GM23338 (cell line): Measurements from ENCODE around the gene APP.

Experiments
- CREB1 ChIP-seq: fragments of 250-450 bp; sonication (Bioruptor Pico); IDR thresholded peaks from 2 replicates; pipeline ENCODE4 v1.5.0; 2020; ENCODE audit warnings: low read depth, mild to moderate bottlenecking, moderate library complexity
- CTCF ChIP-seq, 2 experiments: fragments of 200-600 bp in 1 of 2; sonication (generic) in 1 of 2; conservative IDR thresholded peaks; 2 replicates each; pipeline versions ENCODE4 v1.5.1 to v1.6.1; 2016 to 2017; ENCODE audit warnings: antibody characterized with exemption in 2 of 2, low read depth in 2 of 2, mild to moderate bottlenecking in 2 of 2, moderate library complexity in 1 of 2
- EZH2 ChIP-seq: fragments of 200-600 bp; sonication (generic); IDR thresholded peaks from one replicate; pipeline ENCODE4 v1.8.0; 2017; ENCODE audit warnings: antibody characterized with exemption, mild to moderate bottlenecking, low read depth; ENCODE audit not compliant: unreplicated experiment
- EZH2phosphoT487 ChIP-seq: fragments of 200-600 bp; sonication (generic); IDR thresholded peaks from one replicate; pipeline ENCODE4 v1.8.1; 2018; ENCODE audit warnings: antibody characterized with exemption; ENCODE audit not compliant: unreplicated experiment
- POLR2AphosphoS5 ChIP-seq: IDR thresholded peaks from 2 replicates; pipeline ENCODE4 v1.6.1; 2016; ENCODE audit warnings: antibody characterized with exemption, low read depth
- TF ChIP-seq, protein P1 (sequence below): IDR thresholded peaks from one replicate; pipeline ENCODE4 v1.6.1; 2018; ENCODE audit warnings: antibody characterized with exemption; ENCODE audit not compliant: unreplicated experiment

- TF ChIP-seq CTCF (conservative IDR thresholded peaks at IDR 0.05; ENCODE audit: low read depth in 2 of 2) (no peak), EZH2phosphoT487 (no peak), POLR2AphosphoS5 (no peak), EZH2 (no peak), CREB1 (CRISPR knock-in tag) (no peak)
- TF ChIP-seq, protein P1, sequence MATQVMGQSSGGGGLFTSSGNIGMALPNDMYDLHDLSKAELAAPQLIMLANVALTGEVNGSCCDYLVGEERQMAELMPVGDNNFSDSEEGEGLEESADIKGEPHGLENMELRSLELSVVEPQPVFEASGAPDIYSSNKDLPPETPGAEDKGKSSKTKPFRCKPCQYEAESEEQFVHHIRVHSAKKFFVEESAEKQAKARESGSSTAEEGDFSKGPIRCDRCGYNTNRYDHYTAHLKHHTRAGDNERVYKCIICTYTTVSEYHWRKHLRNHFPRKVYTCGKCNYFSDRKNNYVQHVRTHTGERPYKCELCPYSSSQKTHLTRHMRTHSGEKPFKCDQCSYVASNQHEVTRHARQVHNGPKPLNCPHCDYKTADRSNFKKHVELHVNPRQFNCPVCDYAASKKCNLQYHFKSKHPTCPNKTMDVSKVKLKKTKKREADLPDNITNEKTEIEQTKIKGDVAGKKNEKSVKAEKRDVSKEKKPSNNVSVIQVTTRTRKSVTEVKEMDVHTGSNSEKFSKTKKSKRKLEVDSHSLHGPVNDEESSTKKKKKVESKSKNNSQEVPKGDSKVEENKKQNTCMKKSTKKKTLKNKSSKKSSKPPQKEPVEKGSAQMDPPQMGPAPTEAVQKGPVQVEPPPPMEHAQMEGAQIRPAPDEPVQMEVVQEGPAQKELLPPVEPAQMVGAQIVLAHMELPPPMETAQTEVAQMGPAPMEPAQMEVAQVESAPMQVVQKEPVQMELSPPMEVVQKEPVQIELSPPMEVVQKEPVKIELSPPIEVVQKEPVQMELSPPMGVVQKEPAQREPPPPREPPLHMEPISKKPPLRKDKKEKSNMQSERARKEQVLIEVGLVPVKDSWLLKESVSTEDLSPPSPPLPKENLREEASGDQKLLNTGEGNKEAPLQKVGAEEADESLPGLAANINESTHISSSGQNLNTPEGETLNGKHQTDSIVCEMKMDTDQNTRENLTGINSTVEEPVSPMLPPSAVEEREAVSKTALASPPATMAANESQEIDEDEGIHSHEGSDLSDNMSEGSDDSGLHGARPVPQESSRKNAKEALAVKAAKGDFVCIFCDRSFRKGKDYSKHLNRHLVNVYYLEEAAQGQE: no peak
Measured at GRCh38 chr21:25949701-25950100, 220.9 kb downstream of the APP start.
